ENCODE measurements around the gene HADHA. TPM values are rescaled to one million over a fixed set of nuclear protein-coding genes. Genes with fewer than 3 reads are reported as not detected.
A peak's percentile ranks its signal among the peaks of the same experiment; 100 is the strongest.
"Not testable (repeated sequence)": the region's sequence is repeated elsewhere in the genome, so short reads cannot be mapped to it uniquely, and the experiment has no call there.

The HADHA gene
- total RNA-seq, 6 experiments from 2014 or later: 115 to 246 (median 160) TPM

GRCh38 chr2:26169681-26170414 is 74.6 kb downstream of the HADHA start:
- DNase-seq: peak in 1 of 3 donors; percentile 30
- no peak overlapping the region for H3K4me3 ChIP-seq
- ATAC-seq: no peak
- H3K27ac ChIP-seq: no peak overlapping the region
- no peaks in the 10 kb centered on the region for H3K9me3 ChIP-seq
- no peaks in the 10 kb centered on the region for H3K36me3 ChIP-seq
- H3K27me3 ChIP-seq: no peaks in the 10 kb centered on the region
- 75% methylated on average over 6 of the region's 14 CpGs for WGBS (ENCODE audit: insufficient coverage, low coverage, low lambda C conversion rate, missing lambda C conversion rate)
- no peak for TF ChIP-seq CTCF (IDR thresholded peaks at IDR 0.05)
- no peak for TF ChIP-seq POLR2A (IDR thresholded peaks at IDR 0.05)
- intact Hi-C loops (cut with DNase I): no loop called here
- H3K4me1 ChIP-seq: peaks cover 0 to 7% (median 0%) of the 10 kb centered on the region in 4 donors

GRCh38 chr2:26169226-26169625 is 75.2 kb downstream of the HADHA start:
- WGBS (ENCODE audit: insufficient coverage, low coverage, low lambda C conversion rate, missing lambda C conversion rate): 93% methylated on average over 2 of the region's 5 CpGs
- no peaks in the 10 kb centered on the region for H3K27me3 ChIP-seq
- H3K27ac ChIP-seq: no peak overlapping the region
- no peak for TF ChIP-seq POLR2A (IDR thresholded peaks at IDR 0.05)
- TF ChIP-seq CTCF (IDR thresholded peaks at IDR 0.05): no peak
- peaks cover 0 to 11% (median 0%) of the 10 kb centered on the region in 4 donors for H3K4me1 ChIP-seq
- no peak overlapping the region for H3K4me3 ChIP-seq
- no peaks in the 10 kb centered on the region for H3K36me3 ChIP-seq
- ATAC-seq: no peak
- H3K9me3 ChIP-seq: no peaks in the 10 kb centered on the region
- DNase-seq: peak in 1 of 3 donors; percentile 29
- intact Hi-C loops (cut with DNase I): no loop called here

- no peak for ATAC-seq
- no peak overlapping the region for H3K4me3 ChIP-seq
- 93% methylated on average over 4 of the region's 4 CpGs for WGBS (ENCODE audit: insufficient coverage, low coverage, low lambda C conversion rate, missing lambda C conversion rate)
Measured at GRCh38 chr2:26168785-26169184, 75.6 kb downstream of the HADHA start.

GRCh38 chr2:26166541-26166940 is 77.9 kb downstream of the HADHA start:
- H3K4me1 ChIP-seq; H3K27me3 ChIP-seq; H3K4me3 ChIP-seq; H3K9me3 ChIP-seq; H3K27ac ChIP-seq; H3K36me3 ChIP-seq; intact Hi-C loops (cut with DNase I); ATAC-seq: not testable (repeated sequence)
- WGBS (ENCODE audit: insufficient coverage, low coverage, low lambda C conversion rate, missing lambda C conversion rate): 82% methylated on average over 6 of the region's 6 CpGs
- DNase-seq: peak in 1 of 3 donors; percentile 7

More at GRCh38 chr2:26168785-26169184, 75.6 kb downstream of the HADHA start:
- H3K27ac ChIP-seq: no peak overlapping the region
- no peaks in the 10 kb centered on the region for H3K27me3 ChIP-seq
- H3K4me1 ChIP-seq: peaks cover 0 to 15% (median 0%) of the 10 kb centered on the region in 4 donors
- H3K36me3 ChIP-seq: no peaks in the 10 kb centered on the region
- intact Hi-C loops (cut with DNase I): no loop called here
- DNase-seq: peak in 1 of 3 donors; percentile 17
- TF ChIP-seq CTCF (IDR thresholded peaks at IDR 0.05) (no peak), POLR2A (IDR thresholded peaks at IDR 0.05) (no peak)
- no peaks in the 10 kb centered on the region for H3K9me3 ChIP-seq

- TF ChIP-seq POLR2A (IDR thresholded peaks at IDR 0.05) (no peak), CTCF (IDR thresholded peaks at IDR 0.05) (no peak)
- DNase-seq: peak in 1 of 3 donors; percentile 4
- no peaks in the 10 kb centered on the region for H3K36me3 ChIP-seq
- ATAC-seq: no peak
- WGBS (ENCODE audit: insufficient coverage, low coverage, low lambda C conversion rate, missing lambda C conversion rate): 83% methylated on average over 4 of the region's 4 CpGs
- peaks cover 0 to 8% (median 0%) of the 10 kb centered on the region in 4 donors for H3K4me1 ChIP-seq
- no peaks in the 10 kb centered on the region for H3K27me3 ChIP-seq
- H3K4me3 ChIP-seq: no peak overlapping the region
- H3K27ac ChIP-seq: no peak overlapping the region
- intact Hi-C loops (cut with DNase I): no loop called here
- H3K9me3 ChIP-seq: no peaks in the 10 kb centered on the region
Measured at GRCh38 chr2:26165403-26165802, 79.0 kb downstream of the HADHA start.
